CD4-positive, CD25-positive, alpha-beta regulatory T cell (primary cell): ENCODE results near the gene ATP2B3. TPM values are rescaled to one million over a fixed set of nuclear protein-coding genes. Genes with fewer than 3 reads are reported as not detected.

Source experiments
- ATAC-seq, 2 donors: fragments of 150-1000 bp; cut with Tn5 transposase; one replicate each; pipeline ENCODE4 v1.10.0; 2021; ENCODE audit warnings: low read depth in 2 of 2, moderate number of reproducible peaks in 2 of 2, moderate library complexity in 1 of 2
- DNase-seq, 3 donors: peaks; one replicate each; pipeline versions ENCODE4 v3.0.0 to v3.0.0-alpha.2; 2012 to 2022; ENCODE audit warnings: mixed read lengths in 1 of 3
- H3K27ac ChIP-seq: one replicate; pipeline ENCODE4 v1.7.0; 2013; ENCODE audit warnings: mild to moderate bottlenecking, low read length; ENCODE audit not compliant: insufficient read depth, poor library complexity, severe bottlenecking
- H3K27me3 ChIP-seq: one replicate; pipeline ENCODE4 v1.7.0; 2013; ENCODE audit warnings: low read length; ENCODE audit not compliant: control insufficient read depth, insufficient read depth
- H3K36me3 ChIP-seq: one replicate; pipeline ENCODE4 v1.7.0; 2013; ENCODE audit warnings: mild to moderate bottlenecking, low read length, moderate library complexity; ENCODE audit not compliant: control insufficient read depth, insufficient read depth
- H3K4me1 ChIP-seq: 2 replicates; pipeline ENCODE4 v1.7.0; 2013; ENCODE audit warnings: mild to moderate bottlenecking, low read length; ENCODE audit not compliant: insufficient read depth, control insufficient read depth, poor library complexity, severe bottlenecking
- H3K4me3 ChIP-seq: one replicate; pipeline ENCODE4 v1.7.0; 2013; ENCODE audit warnings: low read depth, mild to moderate bottlenecking, low read length, moderate library complexity
- H3K9me3 ChIP-seq, 2 experiments: 1 replicate in 1 of 2; 2 replicates in 1 of 2; pipeline ENCODE4 v1.7.0; 2013; ENCODE audit warnings: low read length in 2 of 2, mild to moderate bottlenecking in 1 of 2, moderate library complexity in 1 of 2; ENCODE audit not compliant: control insufficient read depth in 2 of 2
- H3K27ac Mint-ChIP-seq, 3 donors: one replicate each; pipeline ENCODE4 v1.8.0; 2020 to 2022; ENCODE audit warnings: mild to moderate bottlenecking in 3 of 3, mixed read lengths in 3 of 3, moderate library complexity in 2 of 3
- H3K27me3 Mint-ChIP-seq: one replicate; pipeline ENCODE4 v1.8.0; 2022; ENCODE audit warnings: mild to moderate bottlenecking, mixed read lengths
- H3K36me3 Mint-ChIP-seq: one replicate; pipeline ENCODE4 v1.8.0; 2020; ENCODE audit warnings: mixed read lengths
- H3K4me1 Mint-ChIP-seq, 4 donors: one replicate each; pipeline ENCODE4 v1.8.0; 2020 to 2022; ENCODE audit warnings: mixed read lengths in 4 of 4, mild to moderate bottlenecking in 1 of 4
- H3K4me3 Mint-ChIP-seq, 4 donors: one replicate each; pipeline ENCODE4 v1.8.0; 2020 to 2022; ENCODE audit warnings: mild to moderate bottlenecking in 4 of 4, mixed read lengths in 4 of 4, moderate library complexity in 3 of 4
- H3K9me3 Mint-ChIP-seq, 7 donors: one replicate each; pipeline ENCODE4 v1.8.0; 2020 to 2022; ENCODE audit warnings: mixed read lengths in 7 of 7, mild to moderate bottlenecking in 3 of 7, moderate library complexity in 2 of 7
- polyA plus RNA-seq, 4 donors: library from polyadenylated mRNA; unstranded; fragments of 300-500 nt; fragmentation: Illumina TruSeq; gene quantifications; one replicate each; pipeline ENCODE4 v1.2.3, GENCODE V29; 2021
- total RNA-seq: library from RNA; stranded (reverse); gene quantifications from one replicate; pipeline ENCODE4 v1.2.3, GENCODE V29; 2022

ATP2B3 gene
- total and polyA plus RNA-seq, 5 donors from 2014 or later: not detected

DNA sequence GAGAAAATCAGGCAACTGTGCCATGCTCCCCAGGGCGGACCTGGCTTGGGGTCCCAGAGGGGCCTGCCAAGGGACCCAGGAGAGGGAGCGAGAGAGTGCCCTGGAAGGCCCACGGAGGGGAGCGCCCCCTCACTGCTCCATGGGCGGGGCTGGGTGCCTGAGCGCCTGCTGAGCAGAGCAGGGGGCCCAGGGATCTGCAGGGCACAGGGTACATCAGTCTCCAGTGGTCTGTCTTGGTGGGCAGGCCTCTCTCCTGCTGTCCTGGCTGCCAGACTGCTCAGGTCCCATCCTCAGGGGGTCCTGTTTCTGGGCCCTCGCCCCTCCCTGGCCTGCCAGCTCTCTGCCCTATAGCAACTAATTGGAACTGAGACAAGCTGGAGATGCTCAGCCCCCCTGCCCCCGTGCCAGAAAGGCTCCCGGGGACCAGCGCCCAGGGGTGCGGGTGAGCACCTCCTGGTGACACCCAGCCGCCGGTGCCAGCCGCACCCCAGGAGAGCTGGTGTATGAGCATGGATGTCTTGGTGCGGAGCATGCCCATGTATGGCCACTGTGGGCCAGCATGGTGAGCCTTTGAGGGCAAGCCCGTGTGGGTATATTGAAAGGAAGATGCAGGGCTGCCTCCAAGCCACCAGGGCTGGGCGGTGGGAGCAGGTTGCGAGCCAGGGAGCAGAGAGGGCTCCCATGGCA, 21.4 kb upstream of the ATP2B3 start:
- Histone ChIP-seq H3K9me3 (no peaks in the 10 kb centered on the region), H3K4me1 (no peaks in the 10 kb centered on the region), H3K4me3 (no peak overlapping the region), H3K36me3 (no peaks in the 10 kb centered on the region), H3K27me3 (no peaks in the 10 kb centered on the region), H3K27ac (no peak overlapping the region)
- Mint-ChIP-seq H3K4me3 (no peak overlapping the region), H3K9me3 (peaks cover 0 to 6% (median 0%) of the 10 kb centered on the region in 7 donors), H3K27ac (no peak overlapping the region), H3K4me1 (peaks cover 0 to 4% (median 0%) of the 10 kb centered on the region in 4 donors), H3K27me3 (no peaks in the 10 kb centered on the region), H3K36me3 (no peaks in the 10 kb centered on the region)
- no peak for ATAC-seq
- DNase-seq: no peak

DNA sequence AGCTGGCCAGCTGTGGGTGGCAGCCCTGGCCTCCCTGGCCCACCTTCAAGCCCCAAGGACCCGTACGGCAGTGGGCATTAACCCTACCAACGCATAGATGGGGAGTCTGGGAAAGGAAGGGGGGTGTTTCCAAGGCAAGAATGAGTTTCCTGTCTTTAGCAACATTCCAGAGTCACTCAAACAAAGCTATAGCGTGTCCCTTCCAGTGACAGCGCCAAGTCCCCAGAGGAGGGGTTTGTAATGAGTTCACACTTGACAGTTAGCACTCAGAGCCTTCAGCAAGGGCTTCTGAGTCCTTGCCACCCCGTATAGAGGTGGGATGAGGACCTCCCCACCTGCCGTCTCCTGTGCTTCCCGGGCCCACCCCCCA, 20.9 kb upstream of the ATP2B3 start:
- H3K27ac Mint-ChIP-seq: no peak overlapping the region
- ATAC-seq: no peak
- H3K9me3 Mint-ChIP-seq: peaks cover 0 to 6% (median 0%) of the 10 kb centered on the region in 7 donors

DNA sequence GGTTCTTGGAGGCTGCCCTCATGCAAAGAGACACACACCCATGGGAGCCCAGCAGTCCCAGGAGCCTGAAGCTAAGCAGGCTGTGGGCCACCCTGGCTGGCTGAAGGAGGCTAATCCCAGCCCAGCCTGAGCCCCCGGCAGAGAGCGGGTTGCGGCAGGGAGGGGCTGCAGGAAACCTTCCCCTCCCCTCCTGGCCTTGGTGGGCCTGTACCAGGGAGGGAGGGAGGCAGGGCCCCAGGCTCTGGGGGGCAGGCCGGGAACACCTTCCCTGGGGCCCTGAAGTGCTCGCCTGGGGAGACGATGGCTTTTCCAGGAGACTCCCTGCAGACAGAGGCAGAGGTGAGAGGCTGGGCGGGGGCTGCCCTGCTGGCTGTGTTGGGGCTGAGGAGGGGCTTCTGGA, 19.0 kb upstream of the ATP2B3 start:
- no peaks in the 10 kb centered on the region for H3K27me3 ChIP-seq
- Mint-ChIP-seq H3K9me3 (peaks cover 0 to 6% (median 0%) of the 10 kb centered on the region in 7 donors), H3K36me3 (no peaks in the 10 kb centered on the region), H3K27ac (no peak overlapping the region), H3K4me1 (peaks cover 0 to 4% (median 0%) of the 10 kb centered on the region in 4 donors), H3K4me3 (no peak overlapping the region), H3K27me3 (no peaks in the 10 kb centered on the region)
- no peak overlapping the region for H3K4me3 ChIP-seq
- DNase-seq (no peak), ATAC-seq (no peak)
- H3K36me3 ChIP-seq: no peaks in the 10 kb centered on the region
- no peaks in the 10 kb centered on the region for H3K9me3 ChIP-seq
- no peaks in the 10 kb centered on the region for H3K4me1 ChIP-seq
- no peak overlapping the region for H3K27ac ChIP-seq

More for the DNA sequence above, 20.9 kb upstream of the ATP2B3 start:
- no peak for DNase-seq
- Mint-ChIP-seq H3K27me3 (no peaks in the 10 kb centered on the region), H3K4me1 (peaks cover 0 to 4% (median 0%) of the 10 kb centered on the region in 4 donors), H3K4me3 (no peak overlapping the region), H3K36me3 (no peaks in the 10 kb centered on the region)
- H3K4me1 ChIP-seq: no peaks in the 10 kb centered on the region
- H3K27me3 ChIP-seq: no peaks in the 10 kb centered on the region
- H3K4me3 ChIP-seq: no peak overlapping the region
- no peaks in the 10 kb centered on the region for H3K36me3 ChIP-seq
- no peak overlapping the region for H3K27ac ChIP-seq
- H3K9me3 ChIP-seq: no peaks in the 10 kb centered on the region

DNA sequence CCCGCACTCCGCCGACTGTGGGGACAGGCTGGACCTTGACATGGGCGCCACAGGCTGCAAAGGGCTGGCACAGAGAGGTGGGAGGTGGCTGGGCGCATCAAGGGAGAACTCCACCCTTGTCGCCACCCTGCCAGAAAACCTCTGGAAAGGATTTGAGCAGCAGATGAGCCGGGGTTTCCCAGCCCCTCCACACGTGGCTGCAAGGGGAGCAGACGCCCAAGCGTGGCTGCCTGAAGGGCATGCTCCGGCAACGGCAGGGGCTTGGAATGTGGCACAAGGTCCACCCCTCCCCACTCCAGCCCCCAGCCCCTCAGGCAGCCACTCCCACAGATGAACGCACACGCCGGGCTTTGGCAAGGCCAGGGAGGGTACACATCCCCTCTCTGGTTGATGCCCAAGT, 18.1 kb upstream of the ATP2B3 start:
- DNase-seq: no peak
- no peaks in the 10 kb centered on the region for H3K4me1 ChIP-seq
- no peak overlapping the region for H3K4me3 Mint-ChIP-seq
- peaks cover 0 to 6% (median 0%) of the 10 kb centered on the region in 7 donors for H3K9me3 Mint-ChIP-seq
- H3K27ac Mint-ChIP-seq: no peak overlapping the region
- H3K36me3 ChIP-seq: no peaks in the 10 kb centered on the region
- no peaks in the 10 kb centered on the region for H3K27me3 ChIP-seq
- H3K27me3 Mint-ChIP-seq: no peaks in the 10 kb centered on the region
- no peak overlapping the region for H3K27ac ChIP-seq
- H3K4me1 Mint-ChIP-seq: peaks cover 0 to 4% (median 0%) of the 10 kb centered on the region in 4 donors
- H3K36me3 Mint-ChIP-seq: no peaks in the 10 kb centered on the region
- H3K9me3 ChIP-seq: no peaks in the 10 kb centered on the region
- ATAC-seq: no peak
- no peak overlapping the region for H3K4me3 ChIP-seq

DNA sequence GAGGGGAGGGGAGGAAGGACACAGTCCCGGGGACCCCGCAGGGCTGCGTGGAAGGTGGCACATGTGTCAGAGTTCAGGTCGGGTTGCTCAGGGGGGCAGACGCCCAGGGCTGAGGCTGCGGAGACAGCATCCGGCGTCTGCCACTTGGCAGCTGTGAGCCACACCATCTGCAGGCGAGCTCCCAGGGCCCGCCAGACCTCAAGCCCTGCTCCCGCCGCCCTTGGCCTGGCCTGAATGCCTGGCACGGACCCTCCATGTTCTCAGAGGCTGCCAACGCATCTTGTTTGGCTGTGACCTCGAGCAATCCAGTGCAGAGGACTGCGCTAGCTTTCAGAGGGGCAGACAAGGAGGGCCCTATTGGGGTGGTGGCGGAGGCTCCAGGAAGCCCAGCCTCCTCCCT, 17.6 kb upstream of the ATP2B3 start:
- Histone ChIP-seq H3K27ac (no peak overlapping the region), H3K9me3 (no peaks in the 10 kb centered on the region), H3K27me3 (no peaks in the 10 kb centered on the region), H3K4me3 (no peak overlapping the region), H3K36me3 (no peaks in the 10 kb centered on the region), H3K4me1 (no peaks in the 10 kb centered on the region)
- H3K9me3 Mint-ChIP-seq: peaks cover 0 to 6% (median 0%) of the 10 kb centered on the region in 7 donors
- no peak overlapping the region for H3K4me3 Mint-ChIP-seq
- no peak for ATAC-seq
- H3K36me3 Mint-ChIP-seq: no peaks in the 10 kb centered on the region
- H3K27me3 Mint-ChIP-seq: no peaks in the 10 kb centered on the region
- H3K27ac Mint-ChIP-seq: no peak overlapping the region
- no peak for DNase-seq
- H3K4me1 Mint-ChIP-seq: peaks cover 0 to 4% (median 0%) of the 10 kb centered on the region in 4 donors

DNA sequence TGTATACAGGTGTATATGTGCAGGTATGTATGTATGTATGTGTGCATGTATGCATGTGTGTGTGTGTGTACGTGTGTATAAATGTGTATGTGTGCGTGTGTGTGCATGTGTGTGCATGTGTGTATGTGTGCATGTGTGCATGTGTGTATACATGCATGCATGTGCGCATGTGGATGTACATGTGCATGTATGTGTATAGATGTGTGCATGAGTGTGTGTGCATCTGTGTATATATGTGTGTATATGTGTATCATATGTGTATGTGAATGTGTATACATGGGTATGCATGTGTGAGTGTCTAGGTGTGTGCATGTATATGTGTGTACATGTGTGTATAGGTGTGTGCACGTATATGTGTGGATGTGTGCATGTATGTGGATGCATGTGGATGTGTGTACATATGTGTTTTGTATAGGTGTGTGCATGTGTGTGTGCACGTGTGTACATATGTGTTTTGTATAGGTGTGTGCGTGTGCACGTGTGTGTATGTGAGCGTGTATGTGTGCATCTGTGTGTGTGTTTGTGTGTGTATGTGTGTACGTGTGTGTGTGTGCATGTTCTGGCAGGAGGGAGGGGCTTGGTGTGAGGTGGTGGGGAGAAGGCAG, 16.7 kb upstream of the ATP2B3 start:
- Mint-ChIP-seq H3K36me3 (no peaks in the 10 kb centered on the region), H3K27me3 (no peaks in the 10 kb centered on the region), H3K27ac (no peak overlapping the region), H3K4me1 (no peaks in the 10 kb centered on the region), H3K9me3 (peaks cover 0 to 6% (median 0%) of the 10 kb centered on the region in 7 donors), H3K4me3 (no peak overlapping the region)
- H3K36me3 ChIP-seq: no peaks in the 10 kb centered on the region
- no peaks in the 10 kb centered on the region for H3K27me3 ChIP-seq
- ATAC-seq (no peak), DNase-seq (no peak)
- no peaks in the 10 kb centered on the region for H3K9me3 ChIP-seq
- H3K4me3 ChIP-seq: no peak overlapping the region
- no peak overlapping the region for H3K27ac ChIP-seq
- no peaks in the 10 kb centered on the region for H3K4me1 ChIP-seq

DNA sequence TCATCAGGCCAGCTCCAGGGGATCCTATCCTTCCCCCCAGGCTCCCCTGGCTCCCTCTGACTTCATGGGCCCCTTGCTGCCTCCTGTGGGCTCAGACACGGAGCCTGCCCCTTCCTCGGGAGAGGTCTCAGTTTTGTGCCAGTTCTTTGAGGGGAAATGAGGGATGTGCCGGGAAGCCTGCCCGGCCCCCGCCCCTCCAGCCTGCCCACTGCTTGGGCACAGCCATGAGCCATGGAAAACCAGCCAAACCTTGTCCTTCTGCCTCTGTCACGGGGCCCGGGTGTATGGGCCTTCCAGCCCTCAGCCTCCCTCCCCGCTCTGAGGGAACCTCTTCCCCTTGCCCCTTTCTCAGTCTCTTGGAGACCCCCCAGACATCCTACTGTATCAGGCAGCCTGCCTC, 15.9 kb upstream of the ATP2B3 start:
- peaks cover 0 to 6% (median 0%) of the 10 kb centered on the region in 7 donors for H3K9me3 Mint-ChIP-seq
- no peaks in the 10 kb centered on the region for H3K9me3 ChIP-seq
- DNase-seq (no peak), ATAC-seq (no peak)
- no peaks in the 10 kb centered on the region for H3K27me3 Mint-ChIP-seq
- no peak overlapping the region for H3K27ac ChIP-seq
- no peaks in the 10 kb centered on the region for H3K4me1 Mint-ChIP-seq
- no peaks in the 10 kb centered on the region for H3K27me3 ChIP-seq
- H3K36me3 ChIP-seq: no peaks in the 10 kb centered on the region
- H3K4me3 ChIP-seq: no peak overlapping the region
- no peak overlapping the region for H3K4me3 Mint-ChIP-seq
- H3K36me3 Mint-ChIP-seq: no peaks in the 10 kb centered on the region
- H3K27ac Mint-ChIP-seq: no peak overlapping the region
- H3K4me1 ChIP-seq: no peaks in the 10 kb centered on the region

DNA sequence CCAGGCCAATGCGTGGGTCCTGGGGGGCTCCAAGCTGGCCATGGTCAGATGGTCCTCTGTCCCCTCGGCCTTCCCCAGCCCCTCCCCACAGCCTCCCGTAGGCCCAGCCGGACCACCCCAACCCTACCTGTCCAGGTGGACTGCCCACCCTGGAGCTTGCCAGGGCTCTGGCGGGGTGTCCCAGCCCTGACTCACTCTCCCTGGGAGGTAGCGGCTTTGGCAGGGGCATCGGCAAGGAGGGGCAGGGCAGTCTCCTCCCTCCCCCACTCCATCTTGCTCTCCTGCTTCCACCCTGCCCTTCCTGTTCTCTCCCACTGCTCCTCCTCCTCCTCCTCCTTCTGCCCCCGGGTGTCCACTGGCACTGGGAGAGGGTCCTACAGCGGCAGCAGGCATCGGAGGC, 15.3 kb upstream of the ATP2B3 start:
- Mint-ChIP-seq H3K4me3 (no peak overlapping the region), H3K36me3 (no peaks in the 10 kb centered on the region), H3K9me3 (peaks cover 0 to 6% (median 0%) of the 10 kb centered on the region in 7 donors), H3K27ac (no peak overlapping the region), H3K4me1 (no peaks in the 10 kb centered on the region), H3K27me3 (no peaks in the 10 kb centered on the region)
- DNase-seq (no peak), ATAC-seq (no peak)
- no peak overlapping the region for H3K4me3 ChIP-seq
- H3K27me3 ChIP-seq: no peaks in the 10 kb centered on the region
- no peaks in the 10 kb centered on the region for H3K36me3 ChIP-seq
- H3K9me3 ChIP-seq: no peaks in the 10 kb centered on the region
- H3K27ac ChIP-seq: no peak overlapping the region
- no peaks in the 10 kb centered on the region for H3K4me1 ChIP-seq
